Measurements from ENCODE around the gene FZD7. TPM values are rescaled to one million over a fixed set of nuclear protein-coding genes. Genes with fewer than 3 reads are reported as not detected.

FZD7 gene
- total and polyA plus RNA-seq, 9 of the 15 experiments (the other 6 are each of a cell fraction or from before 2014, with no cell fraction given): 0.11 to 2.4 (median 0.69) TPM

DNA sequence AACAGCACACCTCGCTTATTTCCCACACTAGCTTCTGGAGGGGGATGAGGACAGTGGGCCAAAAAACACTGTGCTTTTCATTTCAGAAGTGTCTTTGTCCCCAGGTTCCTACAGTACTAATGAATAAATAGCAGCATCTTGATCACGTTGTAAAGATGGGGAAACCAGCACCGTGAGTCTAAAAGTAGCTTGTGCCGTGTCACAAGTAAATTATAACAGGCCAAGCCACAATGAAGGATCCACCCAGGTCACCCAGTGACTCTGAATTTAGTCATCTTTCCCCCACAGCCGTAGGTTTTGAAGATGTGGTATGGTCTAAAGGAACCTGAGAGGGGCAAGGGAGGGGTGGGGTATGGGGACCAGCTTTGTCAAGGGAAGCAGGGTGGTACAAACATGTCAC, 8.8 kb downstream of the FZD7 start:
- Histone ChIP-seq H3K9ac (ENCODE audit: insufficient read depth in 1 of 2, low read depth in 2 of 2, low read length in 2 of 2) (no peak overlapping the region), H3K4me1 (replicated peaks in 1 of 2; ENCODE audit: control insufficient read depth in 2 of 2, insufficient read depth in 2 of 2, low read length in 2 of 2) (peaks cover 6 to 8% of the 10 kb centered on the region in 2 experiments; a peak in 4 of 5 replicates), H3K79me2 (ENCODE audit: control insufficient read depth, insufficient read depth, low read length) (no peaks in the 10 kb centered on the region), H3K4me2 (ENCODE audit: insufficient read depth, low read length) (no peak overlapping the region), H2AFZ (ENCODE audit: low read depth, low read length) (no peak overlapping the region), H3K36me3 (ENCODE audit: control insufficient read depth, insufficient read depth, low read length) (no peaks in the 10 kb centered on the region), H3K9me3 (replicated peaks; ENCODE audit: control insufficient read depth, insufficient read depth, low read depth, low read length) (no peaks in the 10 kb centered on the region), H3K27me3 (ENCODE audit: control insufficient read depth in 2 of 2, insufficient read depth in 2 of 2, low read length in 2 of 2) (peaks cover 0 to 12% of the 10 kb centered on the region in 2 experiments; a peak in 2 of 5 replicates), H3K27ac (ENCODE audit: extremely low read depth, low read depth, low read length) (no peak overlapping the region), H3K9me1 (ENCODE audit: control insufficient read depth, insufficient read depth, low read length) (no peaks in the 10 kb centered on the region), H3K4me3 (no peak overlapping the region), H4K20me1 (replicated peaks; ENCODE audit: control insufficient read depth, insufficient read depth, low read length) (no peaks in the 10 kb centered on the region)
- no peak for DNase-seq (ENCODE audit: extremely low read depth in 1 of 4, low spot score in 3 of 4)
- ChIA-PET POLR2A (no interaction called here), CTCF (ENCODE audit: low intra/inter-chr PET ratio) (no interaction called here)
- WGBS (ENCODE audit: insufficient coverage, low coverage, missing lambda C conversion rate): 27% methylated on average over 5 of the region's 5 CpGs
- no TSS peak for BruUV-seq (replicated peaks)
- TF ChIP-seq HDGF (IDR thresholded peaks at IDR 0.05): no peak
- no peak for TF ChIP-seq ZKSCAN8 (CRISPR knock-in tag; IDR thresholded peaks at IDR 0.05)
- no peak for TF ChIP-seq MTF1 (CRISPR knock-in tag; IDR thresholded peaks at IDR 0.05; ENCODE audit: borderline replicate concordance)
- TF ChIP-seq KLF13 (tag; IDR thresholded peaks at IDR 0.05; ENCODE audit: borderline replicate concordance, low read depth): no peak
- TF ChIP-seq POLR2AphosphoS2 (IDR thresholded peaks at IDR 0.05; ENCODE audit: low read length): no peak
- no peak for TF ChIP-seq HOMEZ (CRISPR knock-in tag; IDR thresholded peaks at IDR 0.05)
- in situ Hi-C loops (cut with MboI) (no loop called here), intact Hi-C loops (cut with micrococcal nuclease) (no loop called here)
- FAIRE-seq: no peak
- no peak for ATAC-seq

All from K562 (cell line).